Endothelial cell of umbilical vein (primary cell): Measurements from ENCODE around the gene LOXL3. TPM values are rescaled to one million over a fixed set of nuclear protein-coding genes. Genes with fewer than 3 reads are reported as not detected.

Experiments
- BruUV-seq: library from RNA; stranded (reverse); fragments of 400-500 nt; replicated peaks from 2 replicates; lab custom pipeline; 2021; lab: Mats Ljungman, UMichigan
- CTCF ChIA-PET: fragments of 300-600, 350-600 bp; sonication (Branson Sonifier 250); formaldehyde crosslinking; loops from one replicate; lab custom pipeline; 2021; ENCODE audit warnings: antibody characterized with exemption, inconsistent platforms; lab: Charles Lee
- POLR2A ChIA-PET: fragments of 300-600, 350-600 bp; sonication (Branson Sonifier 250); formaldehyde crosslinking; loops from one replicate; lab custom pipeline; 2021; ENCODE audit warnings: antibody characterized with exemption, inconsistent platforms; lab: Charles Lee
- DNase-seq: peaks from one replicate; pipeline ENCODE4 v3.0.0-alpha.2; 2011; ENCODE audit warnings: low read depth, low spot score
- FAIRE-seq: peaks from 2 replicates; lab custom pipeline; 2011; peaks lifted over from hg19 to GRCh38; lab: Jason Lieb, UNC
- H2AFZ ChIP-seq: 2 replicates; pipeline ENCODE4 v1.6.0; 2012; ENCODE audit warnings: low read depth, low read length, control low read depth, inconsistent platforms
- H3K27ac ChIP-seq: 2 replicates; pipeline ENCODE4 v1.5.1; 2011; ENCODE audit warnings: low read depth, mild to moderate bottlenecking, control low read depth, low read length, moderate library complexity; ENCODE audit not compliant: insufficient read depth
- H3K27me3 ChIP-seq, 2 experiments: 2 replicates each; pipeline versions ENCODE4 v1.6.0 to v1.6.1; 2011; ENCODE audit warnings: low read length in 2 of 2, mixed read lengths in 1 of 2; ENCODE audit not compliant: control insufficient read depth in 2 of 2, insufficient read depth in 2 of 2
- H3K36me3 ChIP-seq, 2 experiments: 2 replicates in 1 of 2; 3 replicates in 1 of 2; pipeline ENCODE4 v1.5.1; 2011; ENCODE audit warnings: low read length in 2 of 2, mild to moderate bottlenecking in 1 of 2, moderate library complexity in 1 of 2; ENCODE audit not compliant: control insufficient read depth in 2 of 2, insufficient read depth in 2 of 2; ENCODE audit errors: extremely low read depth in 1 of 2
- H3K4me1 ChIP-seq: 3 replicates; pipeline ENCODE4 v1.5.1; 2011; ENCODE audit warnings: mild to moderate bottlenecking, low read length; ENCODE audit not compliant: control insufficient read depth, insufficient read depth; ENCODE audit errors: extremely low read depth
- H3K4me2 ChIP-seq: 2 replicates; pipeline ENCODE4 v1.6.1; 2011; ENCODE audit warnings: low read length, control low read depth, mixed read lengths; ENCODE audit not compliant: insufficient read depth
- H3K4me3 ChIP-seq, 3 experiments: fragments of 200-600 bp in 1 of 3; sonication (generic), shearing (Covaris generic) in 1 of 3; replicated peaks in 1 of 3; 2 replicates each; pipeline ENCODE4 v1.5.1; 2011 to 2016; ENCODE audit warnings: control low read depth in 3 of 3, low read length in 3 of 3, mild to moderate bottlenecking in 2 of 3, inconsistent platforms in 1 of 3, low read depth in 1 of 3, moderate library complexity in 1 of 3; ENCODE audit not compliant: insufficient read depth in 1 of 3
- H3K79me2 ChIP-seq: 2 replicates; pipeline ENCODE4 v1.6.0; 2012; ENCODE audit warnings: low read length, inconsistent platforms; ENCODE audit not compliant: control insufficient read depth, insufficient read depth
- H3K9ac ChIP-seq: replicated peaks from 2 replicates; pipeline ENCODE3; 2011; ENCODE audit warnings: low read length, control low read depth; ENCODE audit not compliant: insufficient read depth; ENCODE audit errors: extremely low read depth
- H3K9me1 ChIP-seq: replicated peaks from 3 replicates; pipeline ENCODE4 v1.6.0; 2011; ENCODE audit warnings: mild to moderate bottlenecking, low read length; ENCODE audit not compliant: control insufficient read depth, insufficient read depth; ENCODE audit errors: extremely low read depth
- H3K9me3 ChIP-seq: replicated peaks from 2 replicates; pipeline ENCODE4 v1.5.1; 2012; ENCODE audit warnings: low read length, inconsistent platforms; ENCODE audit not compliant: control insufficient read depth, insufficient read depth
- H4K20me1 ChIP-seq: replicated peaks from 2 replicates; pipeline ENCODE3; 2011; ENCODE audit warnings: mild to moderate bottlenecking, low read length; ENCODE audit not compliant: control insufficient read depth, insufficient read depth; ENCODE audit errors: extremely low read depth
- EZH2 ChIP-seq: IDR thresholded peaks from 2 replicates; pipeline ENCODE4 v1.6.1; 2012; ENCODE audit warnings: borderline replicate concordance, low read depth, mild to moderate bottlenecking, moderate library complexity, low read length, inconsistent platforms; ENCODE audit not compliant: severe bottlenecking
- FOS ChIP-seq: IDR thresholded peaks from 2 replicates; pipeline ENCODE4 v1.6.1; 2011; ENCODE audit warnings: mild to moderate bottlenecking, low read length, moderate library complexity, borderline replicate concordance; ENCODE audit not compliant: insufficient read depth
- GATA2 ChIP-seq: IDR thresholded peaks from 2 replicates; pipeline ENCODE4 v1.7.0; 2011; ENCODE audit warnings: low read depth, mild to moderate bottlenecking, moderate library complexity, mixed read lengths, low read length; ENCODE audit not compliant: insufficient read length, insufficient read depth
- JUN ChIP-seq: IDR thresholded peaks from 2 replicates; pipeline ENCODE4 v1.6.1; 2011; ENCODE audit warnings: borderline replicate concordance, low read depth; ENCODE audit not compliant: insufficient read length, insufficient read depth
- MAX ChIP-seq: IDR thresholded peaks from 2 replicates; pipeline ENCODE4 v1.6.1; 2011; ENCODE audit not compliant: insufficient read depth, insufficient read length
- MYC ChIP-seq: IDR thresholded peaks from one replicate; pipeline ENCODE4 v1.6.1; 2011; ENCODE audit warnings: mild to moderate bottlenecking, low read depth, low read length
- POLR2A ChIP-seq: IDR thresholded peaks from 2 replicates; pipeline ENCODE4 v1.6.1; 2012; ENCODE audit warnings: low read depth, mild to moderate bottlenecking, control low read depth, low read length
- POLR2AphosphoS5 ChIP-seq: IDR thresholded peaks from 2 replicates; pipeline ENCODE4 v1.6.1; 2012; ENCODE audit warnings: low read depth, mild to moderate bottlenecking, control low read depth, low read length, moderate library complexity; ENCODE audit not compliant: insufficient read depth
- dilution Hi-C: fragments of 300-500 bp; cut with MboI; formaldehyde crosslinking; loops from one replicate; pipeline ENCODE4 v1.15.0; 2019; ENCODE audit warnings: low sequenced_read_pairs; ENCODE audit not compliant: extremely low pct_ligation_motif_present
- intact Hi-C: fragments of 100-400 bp; cut with micrococcal nuclease; formaldehyde crosslinking; loops from one replicate; pipeline ENCODE4 v1.10.0; 2022
- polyA plus RNA-seq, 4 experiments: library from polyadenylated mRNA; depleted of rRNA in 3 of 4; stranded (reverse) in 3 of 4; unstranded in 1 of 4; fragments of >200 nt; gene quantifications; 2 replicates each; pipeline versions ENCODE4 v1.2.1 to v1.2.3, GENCODE V29; 2011 to 2012; ENCODE audit warnings: missing spikeins in 1 of 4
- total RNA-seq: library from RNA; stranded (reverse); gene quantifications from 2 replicates; pipeline ENCODE4 v1.2.3, GENCODE V29; 2021
- TF ChIP-seq, protein P1 (sequence below), 2 donors: IDR thresholded peaks; 1 replicate in 1 of 2; 2 replicates in 1 of 2; pipeline ENCODE4 v1.5.1; 2011; ENCODE audit warnings: low read length in 2 of 2, mild to moderate bottlenecking in 2 of 2, moderate library complexity in 2 of 2, control low read depth in 1 of 2, inconsistent platforms in 1 of 2, low read depth in 1 of 2; ENCODE audit not compliant: insufficient read depth in 1 of 2; ENCODE audit errors: extremely low read depth in 1 of 2

Gene LOXL3
- total and polyA plus RNA-seq, 2 donors (not counting 3 experiments of a cell fraction or from before 2014, with no cell fraction given), result 0.95 to 1.3 TPM

- CTCF ChIA-PET, result interaction anchor here (1.4 kb wide), 1 partner anchor 19 kb away, joined by 3 read pairs; no protein-coding TSS in a partner anchor
Observed at GRCh38 chr2:74564222-74564621, 10.5 kb upstream of the LOXL3 start.

More at GRCh38 chr2:74564222-74564621, 10.5 kb upstream of the LOXL3 start:
- no peak overlapping the region for H3K4me2 ChIP-seq
- H3K9me1 ChIP-seq, result no peaks in the 10 kb centered on the region
- no peak overlapping the region for H3K4me3 ChIP-seq
- H3K9me3 ChIP-seq, result no peaks in the 10 kb centered on the region
- no peak overlapping the region for H3K27ac ChIP-seq
- no peak overlapping the region for H3K9ac ChIP-seq
- H4K20me1 ChIP-seq, result no peaks in the 10 kb centered on the region
- H3K4me1 ChIP-seq, result peaks cover 5% of the 10 kb centered on the region
- H3K36me3 ChIP-seq, result no peaks in the 10 kb centered on the region
- no peak overlapping the region for H2AFZ ChIP-seq
- no peak for TF ChIP-seq MYC
- no peak for TF ChIP-seq EZH2
- no peak for TF ChIP-seq FOS
- no peak for TF ChIP-seq GATA2
- no peak for TF ChIP-seq POLR2A
- TF ChIP-seq MAX, result no peak
- TF ChIP-seq, protein P1, sequence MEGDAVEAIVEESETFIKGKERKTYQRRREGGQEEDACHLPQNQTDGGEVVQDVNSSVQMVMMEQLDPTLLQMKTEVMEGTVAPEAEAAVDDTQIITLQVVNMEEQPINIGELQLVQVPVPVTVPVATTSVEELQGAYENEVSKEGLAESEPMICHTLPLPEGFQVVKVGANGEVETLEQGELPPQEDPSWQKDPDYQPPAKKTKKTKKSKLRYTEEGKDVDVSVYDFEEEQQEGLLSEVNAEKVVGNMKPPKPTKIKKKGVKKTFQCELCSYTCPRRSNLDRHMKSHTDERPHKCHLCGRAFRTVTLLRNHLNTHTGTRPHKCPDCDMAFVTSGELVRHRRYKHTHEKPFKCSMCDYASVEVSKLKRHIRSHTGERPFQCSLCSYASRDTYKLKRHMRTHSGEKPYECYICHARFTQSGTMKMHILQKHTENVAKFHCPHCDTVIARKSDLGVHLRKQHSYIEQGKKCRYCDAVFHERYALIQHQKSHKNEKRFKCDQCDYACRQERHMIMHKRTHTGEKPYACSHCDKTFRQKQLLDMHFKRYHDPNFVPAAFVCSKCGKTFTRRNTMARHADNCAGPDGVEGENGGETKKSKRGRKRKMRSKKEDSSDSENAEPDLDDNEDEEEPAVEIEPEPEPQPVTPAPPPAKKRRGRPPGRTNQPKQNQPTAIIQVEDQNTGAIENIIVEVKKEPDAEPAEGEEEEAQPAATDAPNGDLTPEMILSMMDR (IDR thresholded peaks at IDR 0.05; ENCODE audit: extremely low read depth in 1 of 2, insufficient read depth in 1 of 2, low read depth in 1 of 2, low read length in 2 of 2), result no peak
- TF ChIP-seq POLR2AphosphoS5, result no peak
- TF ChIP-seq JUN, result no peak
- H3K79me2 ChIP-seq, result no peaks in the 10 kb centered on the region
- no TSS peak for BruUV-seq
- intact Hi-C loops, result no loop called here
- POLR2A ChIA-PET, result no interaction called here
- FAIRE-seq (no peak), DNase-seq (no peak)
- dilution Hi-C loops, result no loop called here
- H3K27me3 ChIP-seq, result peaks cover 16 to 24% of the 10 kb centered on the region in 2 experiments
